SH-SY5Y (cell line): ENCODE results near the gene HNMT.

ENCODE experiments used
- GATA2 ChIP-seq: IDR thresholded peaks from 2 replicates; pipeline ENCODE4 v1.6.1; 2011; ENCODE audit warnings: mild to moderate bottlenecking, low read depth, low read length
- GATA3 ChIP-seq: IDR thresholded peaks from 2 replicates; pipeline ENCODE4 v1.6.1; 2011; ENCODE audit warnings: low read depth, mild to moderate bottlenecking, low read length, moderate library complexity

DNA sequence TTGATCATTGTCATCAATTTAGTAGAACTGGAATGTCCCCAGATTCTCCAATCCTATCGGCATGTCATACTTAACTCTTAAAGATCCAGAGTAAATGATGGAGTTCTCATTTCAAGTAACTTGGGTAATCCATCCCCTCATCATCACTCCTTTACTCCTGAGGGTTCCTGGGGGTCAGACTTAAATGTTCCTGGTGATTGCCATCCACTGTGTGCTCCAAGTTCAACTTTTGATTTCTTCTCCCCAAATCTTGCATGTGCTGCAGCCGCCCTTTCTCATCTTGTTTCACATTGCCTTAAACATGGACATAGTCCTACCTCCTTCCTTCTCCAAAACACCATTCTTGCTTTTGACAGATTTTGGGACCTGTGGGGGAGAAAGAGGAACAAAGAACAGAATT is 43.2 kb downstream of the HNMT start:
- TF ChIP-seq GATA2 = no peak
- TF ChIP-seq GATA3 = no peak
